Activated naive CD4-positive, alpha-beta T cell treated with anti-CD3 and anti-CD28 coated beads, Interleukin-2, amount 10 ng/mL, durations not matched to agents 7 days and 5 days (primary cell): ENCODE results near the gene RCAN1.
"Not testable (repeated sequence)": the region's sequence is repeated elsewhere in the genome, so short reads cannot be mapped to it uniquely, and the experiment has no call there.

Experiments
- CTCF ChIA-PET: fragments of 350-600 bp; sonication (Branson Sonifier 250); formaldehyde crosslinking; loops from one replicate; lab custom pipeline; 2021; ENCODE audit warnings: antibody characterized with exemption; lab: Charles Lee
- DNase-seq: peaks from one replicate; pipeline ENCODE4 v3.0.0-alpha.2; 2020
- H3K27ac Mint-ChIP-seq: one replicate; pipeline ENCODE4 v1.8.0; 2021; ENCODE audit warnings: mild to moderate bottlenecking, moderate library complexity, mixed read lengths
- H3K27me3 Mint-ChIP-seq: one replicate; pipeline ENCODE4 v1.8.0; 2021; ENCODE audit warnings: mild to moderate bottlenecking, mixed read lengths
- H3K36me3 Mint-ChIP-seq: one replicate; pipeline ENCODE4 v1.8.0; 2021; ENCODE audit warnings: mixed read lengths
- H3K4me1 Mint-ChIP-seq: one replicate; pipeline ENCODE4 v1.8.0; 2021; ENCODE audit warnings: mixed read lengths
- H3K4me3 Mint-ChIP-seq: one replicate; pipeline ENCODE4 v1.8.0; 2021; ENCODE audit warnings: mild to moderate bottlenecking, moderate library complexity, mixed read lengths
- H3K9me3 Mint-ChIP-seq: one replicate; pipeline ENCODE4 v1.8.0; 2021; ENCODE audit warnings: mixed read lengths

RCAN1 gene

GRCh38 chr21:34613679-34614627 is 960 bp downstream of the RCAN1 start:
- H3K36me3 Mint-ChIP-seq, result no peaks in the 10 kb centered on the region
- H3K4me3 Mint-ChIP-seq, result peak overlapping the region; percentile 80
- peak overlapping the region; percentile 43 for H3K27ac Mint-ChIP-seq
- H3K27me3 Mint-ChIP-seq, result peaks cover 29% of the 10 kb centered on the region
- no peak for DNase-seq
- no peaks in the 10 kb centered on the region for H3K9me3 Mint-ChIP-seq
- H3K4me1 Mint-ChIP-seq, result peaks cover 17% of the 10 kb centered on the region
- CTCF ChIA-PET, result no interaction called here

GRCh38 chr21:34612557-34612956 is 2.4 kb downstream of the RCAN1 start:
- Mint-ChIP-seq H3K4me1 (peaks cover 17% of the 10 kb centered on the region), H3K27ac (no peak overlapping the region)
- CTCF ChIA-PET, result no interaction called here

DNA sequence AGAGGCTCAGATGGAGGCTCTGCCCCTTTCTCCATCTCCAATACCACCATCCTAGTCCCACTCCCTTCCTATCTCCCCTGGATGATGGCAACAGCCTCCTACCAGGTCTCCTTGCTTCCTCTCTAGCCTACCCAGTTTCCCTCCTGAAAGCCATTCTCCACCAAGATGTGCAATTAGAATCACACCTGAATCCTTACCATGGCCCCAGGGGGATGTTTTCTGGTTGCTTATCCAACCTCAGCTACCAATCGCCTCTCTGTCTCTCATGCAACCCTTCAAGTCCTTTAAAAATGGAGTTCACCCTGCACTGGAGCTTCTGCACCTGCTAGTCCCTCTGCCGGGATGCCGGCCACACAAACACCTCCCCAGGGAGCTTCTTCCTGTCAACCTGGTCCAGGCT is 2.9 kb downstream of the RCAN1 start:
- DNase-seq, result no peak
- Mint-ChIP-seq H3K4me3 (no peak overlapping the region), H3K9me3 (no peaks in the 10 kb centered on the region), H3K36me3 (no peaks in the 10 kb centered on the region), H3K27ac (no peak overlapping the region), H3K27me3 (peaks cover 20% of the 10 kb centered on the region), H3K4me1 (peaks cover 17% of the 10 kb centered on the region)
- CTCF ChIA-PET, result no interaction called here

More at GRCh38 chr21:34612557-34612956, 2.4 kb downstream of the RCAN1 start:
- Mint-ChIP-seq H3K36me3 (no peaks in the 10 kb centered on the region), H3K27me3 (peaks cover 20% of the 10 kb centered on the region), H3K9me3 (no peaks in the 10 kb centered on the region), H3K4me3 (no peak overlapping the region)
- no peak for DNase-seq

DNA sequence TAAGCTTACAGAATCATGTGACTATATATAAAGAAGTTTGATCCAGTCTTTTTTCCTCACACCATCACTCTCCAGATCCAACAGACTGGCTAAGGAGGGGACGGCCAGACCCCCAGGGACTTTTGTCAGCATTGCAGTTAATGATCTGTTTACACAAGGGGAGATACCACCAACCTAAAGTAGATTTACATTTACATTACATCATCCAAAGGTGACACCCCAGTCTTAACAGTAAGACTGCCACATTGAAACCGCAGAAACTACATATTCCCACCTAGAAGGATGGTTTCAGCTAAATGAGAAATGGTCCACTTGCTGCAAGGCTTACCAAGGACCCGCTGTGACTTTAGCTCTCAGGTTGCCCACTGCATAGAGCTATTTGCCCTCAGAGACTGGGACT is 3.4 kb downstream of the RCAN1 start:
- H3K4me1 Mint-ChIP-seq, result peaks cover 17% of the 10 kb centered on the region
- no peak for DNase-seq
- CTCF ChIA-PET, result interaction anchor here (0.7 kb wide), 1 partner anchor 20 kb away, joined by 3 read pairs; no protein-coding TSS in a partner anchor
- no peaks in the 10 kb centered on the region for H3K36me3 Mint-ChIP-seq
- no peak overlapping the region for H3K27ac Mint-ChIP-seq
- H3K27me3 Mint-ChIP-seq, result peaks cover 20% of the 10 kb centered on the region
- no peaks in the 10 kb centered on the region for H3K9me3 Mint-ChIP-seq
- H3K4me3 Mint-ChIP-seq, result no peak overlapping the region

DNA sequence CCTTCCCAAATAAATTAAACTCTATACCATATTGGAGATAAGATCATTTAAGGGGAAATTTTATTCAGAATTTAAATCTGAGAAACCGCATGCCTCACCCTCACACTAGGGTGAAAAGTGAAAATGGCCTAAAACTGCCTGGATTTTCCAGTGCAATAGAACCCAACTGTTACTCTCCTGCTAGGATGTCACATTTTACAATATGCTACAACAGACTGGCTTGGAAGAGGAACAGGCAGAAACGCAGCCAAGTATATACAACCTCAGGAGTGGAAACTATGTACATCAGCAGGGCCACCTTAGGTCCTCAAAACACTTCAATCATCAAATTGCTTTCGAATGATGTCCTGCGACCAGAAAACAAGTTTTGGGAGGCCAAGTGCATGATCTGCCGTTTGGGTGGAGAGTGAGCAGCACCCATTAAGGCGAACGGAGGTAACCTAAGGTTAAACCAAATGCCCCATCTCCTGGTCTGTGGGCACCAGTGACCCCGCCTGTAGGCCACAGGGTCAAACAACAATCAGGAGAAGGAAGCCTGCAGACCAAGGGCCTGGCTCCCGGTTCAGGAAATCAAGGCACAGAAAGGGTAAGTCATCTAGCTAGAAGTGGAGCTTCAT is 4.9 kb downstream of the RCAN1 start:
- Mint-ChIP-seq H3K27ac (no peak overlapping the region), H3K9me3 (no peaks in the 10 kb centered on the region), H3K4me3 (no peak overlapping the region), H3K4me1 (peaks cover 17% of the 10 kb centered on the region), H3K36me3 (no peaks in the 10 kb centered on the region), H3K27me3 (peaks cover 20% of the 10 kb centered on the region)
- CTCF ChIA-PET, result no interaction called here
- no peak for DNase-seq

DNA sequence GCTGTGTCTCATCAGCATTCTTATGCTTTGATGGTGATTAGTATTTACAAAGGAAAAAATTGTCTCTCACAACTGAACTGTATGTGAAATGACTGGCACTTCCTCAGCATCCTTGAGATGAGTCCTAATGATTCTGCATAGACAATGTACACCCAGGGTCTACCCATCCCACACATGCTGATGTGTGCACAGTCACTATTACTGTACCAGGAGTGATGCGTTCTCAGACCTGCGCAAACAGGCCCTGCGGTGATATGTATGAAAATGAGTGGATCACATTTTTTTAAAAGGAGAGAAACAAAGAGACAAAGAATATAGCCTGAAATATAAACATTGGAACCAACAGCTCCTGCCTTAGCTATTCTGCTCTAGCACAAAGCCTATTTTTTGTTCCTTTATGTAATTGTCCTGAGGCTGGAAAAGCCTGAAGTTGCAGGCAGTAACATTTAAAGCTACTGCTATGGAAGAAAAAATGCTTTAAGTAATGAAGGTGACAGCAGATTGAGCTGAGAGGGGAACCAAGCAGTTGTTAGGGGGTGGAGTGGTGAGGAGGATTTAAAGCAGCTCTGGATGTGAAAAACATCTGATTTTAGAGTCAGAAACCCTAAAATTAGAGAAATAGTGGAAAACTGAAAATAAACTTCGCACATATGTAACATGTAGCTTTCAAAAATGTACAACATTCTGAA is 5.5 kb downstream of the RCAN1 start:
- DNase-seq, result no peak
- H3K36me3 Mint-ChIP-seq, result no peaks in the 10 kb centered on the region
- no peak overlapping the region for H3K4me3 Mint-ChIP-seq

GRCh38 chr21:34607376-34607775 is 7.5 kb downstream of the RCAN1 start:
- DNase-seq, result not testable (repeated sequence)
- peaks cover 14% of the 10 kb centered on the region for H3K27me3 Mint-ChIP-seq
- CTCF ChIA-PET, result interaction anchor here (1.5 kb wide), 1 partner anchor 21 kb away, joined by 3 read pairs; no protein-coding TSS in a partner anchor

More for the DNA sequence above, 5.5 kb downstream of the RCAN1 start:
- Mint-ChIP-seq H3K27me3 (peaks cover 20% of the 10 kb centered on the region), H3K4me1 (peaks cover 17% of the 10 kb centered on the region), H3K9me3 (no peaks in the 10 kb centered on the region), H3K27ac (no peak overlapping the region)
- CTCF ChIA-PET, result interaction anchor here (1.2 kb wide), 1 partner anchor 248 kb away, joined by 4 read pairs; no protein-coding TSS in a partner anchor

DNA sequence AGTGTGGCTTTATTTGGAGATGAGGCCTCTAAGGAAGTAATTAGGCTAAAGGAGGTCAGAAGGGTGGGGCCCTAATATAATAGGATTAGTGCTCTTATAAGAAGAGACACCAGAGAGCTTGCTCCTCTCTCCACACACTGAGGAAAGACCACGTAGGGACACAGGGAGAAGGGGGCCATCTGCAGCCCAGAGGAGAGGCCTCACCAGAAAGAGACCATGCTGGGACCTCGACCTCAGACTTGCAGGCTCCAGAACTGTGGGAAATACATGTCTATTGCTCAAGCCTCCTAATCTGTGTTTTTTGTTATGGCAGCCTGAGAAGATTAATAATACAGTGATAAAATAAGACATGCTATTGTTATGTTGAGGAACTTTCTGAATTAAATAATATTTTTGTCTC is 8.3 kb downstream of the RCAN1 start:
- no peaks in the 10 kb centered on the region for H3K4me1 Mint-ChIP-seq
- DNase-seq, result no peak
- no peak overlapping the region for H3K27ac Mint-ChIP-seq
- H3K36me3 Mint-ChIP-seq, result no peaks in the 10 kb centered on the region
- H3K9me3 Mint-ChIP-seq, result no peaks in the 10 kb centered on the region
- H3K4me3 Mint-ChIP-seq, result no peak overlapping the region
- peaks cover 6% of the 10 kb centered on the region for H3K27me3 Mint-ChIP-seq
- CTCF ChIA-PET, result no interaction called here

More at GRCh38 chr21:34607376-34607775, 7.5 kb downstream of the RCAN1 start:
- H3K4me3 Mint-ChIP-seq, H3K27ac Mint-ChIP-seq, H3K4me1 Mint-ChIP-seq, H3K9me3 Mint-ChIP-seq, H3K36me3 Mint-ChIP-seq: not testable (repeated sequence)

- no peaks in the 10 kb centered on the region for H3K9me3 Mint-ChIP-seq
Observed at GRCh38 chr21:34606051-34606450, 8.9 kb downstream of the RCAN1 start.

DNA sequence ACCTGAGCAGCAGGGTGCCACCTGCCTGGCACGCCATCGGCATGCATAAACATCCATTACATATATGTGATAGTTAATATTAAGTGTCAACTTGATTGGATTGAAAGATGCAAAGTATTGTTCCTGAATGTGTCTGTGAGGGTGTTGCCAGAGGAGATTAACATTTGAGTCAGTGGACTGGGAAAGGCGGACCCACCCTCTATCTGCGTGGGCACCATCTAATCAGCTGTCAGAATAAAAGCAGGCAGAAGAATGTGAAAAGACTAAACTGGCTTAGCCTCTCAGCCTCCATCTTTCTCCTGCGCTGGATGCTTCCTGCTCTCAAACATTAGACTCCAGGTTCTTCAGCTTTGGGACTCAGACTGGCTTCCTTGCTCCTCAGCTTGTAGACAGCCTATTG is 10.0 kb downstream of the RCAN1 start:
- CTCF ChIA-PET, result interaction anchor here (1.2 to 1.5 kb wide), 2 partner anchors 22 to 94 kb away, joined by 4 read pairs; no protein-coding TSS in a partner anchor
- H3K27me3 Mint-ChIP-seq, result peaks cover 11% of the 10 kb centered on the region
- H3K9me3 Mint-ChIP-seq, H3K27ac Mint-ChIP-seq, H3K4me3 Mint-ChIP-seq, DNase-seq, H3K36me3 Mint-ChIP-seq, H3K4me1 Mint-ChIP-seq: not testable (repeated sequence)

More at GRCh38 chr21:34606051-34606450, 8.9 kb downstream of the RCAN1 start:
- no peak for DNase-seq
- CTCF ChIA-PET, result no interaction called here
- H3K4me1 Mint-ChIP-seq, result no peaks in the 10 kb centered on the region
- peaks cover 6% of the 10 kb centered on the region for H3K27me3 Mint-ChIP-seq
- H3K27ac Mint-ChIP-seq, result no peak overlapping the region
- H3K36me3 Mint-ChIP-seq, result no peaks in the 10 kb centered on the region
- no peak overlapping the region for H3K4me3 Mint-ChIP-seq

GRCh38 chr21:34604556-34604955 is 10.4 kb downstream of the RCAN1 start:
- Mint-ChIP-seq H3K27ac (no peak overlapping the region), H3K4me3 (no peak overlapping the region), H3K27me3 (peaks cover 14% of the 10 kb centered on the region), H3K4me1 (no peaks in the 10 kb centered on the region), H3K36me3 (no peaks in the 10 kb centered on the region), H3K9me3 (no peaks in the 10 kb centered on the region)
- CTCF ChIA-PET, result interaction anchor here (1.2 to 1.5 kb wide), 2 partner anchors 22 to 94 kb away, joined by 4 read pairs; no protein-coding TSS in a partner anchor
- no peak for DNase-seq

GRCh38 chr21:34603710-34604057 is 11.2 kb downstream of the RCAN1 start:
- no peaks in the 10 kb centered on the region for H3K36me3 Mint-ChIP-seq
- DNase-seq, result no peak
- H3K4me1 Mint-ChIP-seq, result no peaks in the 10 kb centered on the region
- H3K4me3 Mint-ChIP-seq, result no peak overlapping the region
- CTCF ChIA-PET, result interaction anchor here (0.9 to 3.1 kb wide), 12 partner anchors 12 to 241 kb away, joined by 3 to 16 read pairs (median 5); no protein-coding TSS in a partner anchor
- H3K27me3 Mint-ChIP-seq, result peaks cover 14% of the 10 kb centered on the region
- H3K9me3 Mint-ChIP-seq, result no peaks in the 10 kb centered on the region
- no peak overlapping the region for H3K27ac Mint-ChIP-seq

DNA sequence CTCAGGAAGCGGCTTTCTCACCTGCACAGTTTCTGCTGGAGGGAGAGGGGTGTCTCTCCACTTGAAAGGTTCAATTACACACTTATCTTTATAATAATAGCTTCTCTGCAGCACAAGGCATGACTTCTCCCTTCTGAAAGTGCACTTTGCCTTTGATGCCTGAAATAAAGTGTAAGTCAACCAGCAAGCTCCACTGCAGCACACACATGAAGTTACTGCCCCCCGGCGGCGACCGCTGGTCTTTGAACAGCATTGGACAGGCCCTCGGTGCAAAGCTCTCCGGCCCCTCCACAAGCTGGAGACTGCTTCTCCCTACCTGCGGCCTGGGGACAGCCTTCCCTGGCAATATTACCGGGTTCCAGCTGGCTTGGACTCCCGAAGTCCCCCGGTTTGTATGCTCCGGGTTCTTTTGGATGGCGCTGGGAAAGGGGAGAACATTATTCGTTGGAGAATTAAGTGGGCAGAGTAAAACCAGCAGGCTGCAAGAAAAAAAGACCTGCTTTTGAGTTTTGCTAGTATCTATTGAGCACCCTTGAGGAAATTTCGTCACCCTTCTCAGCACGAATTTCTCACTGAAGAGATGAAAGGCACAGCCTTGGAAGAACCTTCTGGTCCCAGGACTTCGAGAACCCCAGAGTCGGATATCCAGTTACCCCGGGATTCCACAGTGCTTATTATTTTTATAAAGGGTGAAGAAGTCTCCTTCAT is 11.8 kb downstream of the RCAN1 start:
- no peaks in the 10 kb centered on the region for H3K4me1 Mint-ChIP-seq
- H3K27ac Mint-ChIP-seq, result no peak overlapping the region
- H3K4me3 Mint-ChIP-seq, result no peak overlapping the region
- no peaks in the 10 kb centered on the region for H3K9me3 Mint-ChIP-seq
- no peaks in the 10 kb centered on the region for H3K36me3 Mint-ChIP-seq
- peak; percentile 72 for DNase-seq
- peaks cover 14% of the 10 kb centered on the region for H3K27me3 Mint-ChIP-seq
- CTCF ChIA-PET, result interaction anchor here (0.6 to 3.1 kb wide), 17 partner anchors 10 to 679 kb away, joined by 3 to 16 read pairs (median 4); no protein-coding TSS in a partner anchor
